GM18517 (cell line): ENCODE results near the gene OR4E2.
"Not testable (repeated sequence)": the region's sequence is repeated elsewhere in the genome, so short reads cannot be mapped to it uniquely, and the experiment has no call there.

Source experiments
- ATAC-seq: cut with Tn5 transposase; IDR thresholded peaks from one replicate; pipeline ENCODE4 v1.9.1; 2021; ENCODE audit warnings: mild to moderate bottlenecking, moderate library complexity; ENCODE audit not compliant: unreplicated experiment

The OR4E2 gene

DNA sequence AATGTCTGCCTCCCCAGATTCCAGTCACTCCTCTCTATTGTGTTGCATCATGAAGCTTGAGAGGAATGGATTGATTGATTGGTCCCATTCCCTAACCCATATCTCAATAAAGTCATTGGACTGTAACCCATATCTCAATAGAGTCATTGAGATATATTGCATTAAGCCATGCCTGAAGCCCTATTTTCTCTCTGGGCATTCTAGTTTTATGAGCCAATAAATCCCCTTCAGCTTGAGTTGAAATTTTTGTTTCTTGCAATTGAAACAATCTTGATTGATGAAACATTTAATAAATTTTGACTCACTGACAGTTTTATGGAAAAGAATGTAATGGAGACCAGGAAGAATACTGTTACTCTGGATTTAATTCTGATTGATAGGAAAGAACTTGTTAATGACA is 40.8 kb downstream of the OR4E2 start:
- no peak for ATAC-seq

DNA sequence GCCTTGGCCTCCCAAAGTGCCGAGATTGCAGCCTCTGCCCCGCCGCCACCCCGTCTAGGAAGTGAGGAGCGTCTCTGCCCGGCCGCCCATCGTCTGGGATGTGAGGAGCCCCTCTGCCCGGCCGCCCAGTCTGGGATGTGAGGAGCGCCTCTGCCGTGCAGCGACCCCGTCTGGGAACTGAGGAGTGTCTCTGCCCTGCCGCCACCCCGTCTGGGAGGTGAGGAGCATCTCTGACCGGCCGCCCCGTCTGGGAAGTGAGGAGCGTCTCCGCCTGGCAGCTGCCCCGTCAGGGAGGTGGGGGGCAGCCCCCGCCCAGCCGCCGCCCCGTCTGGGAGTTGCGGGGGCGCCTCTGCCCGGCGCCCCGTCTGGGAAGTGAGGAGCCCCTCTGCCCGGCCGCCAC is 44.0 kb downstream of the OR4E2 start:
- ATAC-seq: not testable (repeated sequence)

DNA sequence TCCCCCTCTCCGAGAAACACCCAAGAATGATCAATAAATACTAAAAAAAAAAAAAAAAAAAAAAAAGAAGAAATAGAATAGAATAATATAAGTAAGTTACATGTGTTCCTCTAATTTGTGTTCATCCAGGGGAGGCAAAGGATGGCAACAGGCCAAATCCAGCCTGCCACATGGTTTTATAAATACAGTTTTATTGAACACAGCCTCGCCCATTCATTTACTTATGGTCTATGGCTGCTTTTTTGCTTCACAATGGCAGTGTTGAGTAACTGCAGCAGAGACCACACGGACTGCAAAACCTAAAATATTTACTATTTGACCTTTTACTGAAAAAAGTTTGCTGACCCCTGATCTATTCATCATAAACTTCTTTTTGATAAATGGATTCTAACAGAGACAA is 44.9 kb downstream of the OR4E2 start:
- ATAC-seq: not testable (repeated sequence)

DNA sequence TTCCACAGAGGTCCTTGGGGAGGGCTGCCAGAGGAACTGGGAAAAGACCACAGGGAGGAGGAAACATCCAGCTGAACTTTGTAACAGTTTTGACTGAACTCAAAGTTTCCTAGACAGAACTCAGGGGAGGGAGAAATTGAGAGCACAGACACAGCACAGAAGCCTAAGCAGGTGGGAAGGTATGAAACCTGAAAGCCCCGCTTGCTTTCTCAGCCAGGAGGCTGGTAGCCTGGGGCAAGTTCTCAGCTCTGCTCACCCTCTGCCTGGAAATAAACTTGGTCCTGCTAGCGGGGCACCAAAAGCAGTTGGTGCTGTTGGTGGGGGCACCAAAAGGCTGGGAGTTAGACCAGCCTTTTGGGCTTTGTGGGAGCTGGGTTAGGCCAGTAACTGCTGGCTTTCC is 45.9 kb downstream of the OR4E2 start:
- no peak for ATAC-seq

DNA sequence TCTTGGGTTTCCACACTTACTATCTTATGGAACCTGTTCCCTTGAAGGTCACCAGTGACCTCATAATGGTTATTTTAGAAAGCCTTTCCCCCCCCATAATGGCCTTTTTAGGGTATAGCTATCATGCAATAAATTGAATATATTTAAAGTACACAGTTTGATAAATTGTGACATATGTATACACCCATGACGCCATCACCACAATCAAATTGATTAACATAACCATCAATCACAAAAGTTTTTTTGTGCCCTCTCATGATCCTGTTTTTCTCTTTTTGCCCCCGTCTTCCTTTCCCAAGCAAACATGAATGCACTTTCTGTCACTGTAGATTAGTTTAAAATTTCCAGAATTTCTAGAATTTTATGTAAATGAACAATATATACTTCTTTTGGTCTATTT is 48.7 kb downstream of the OR4E2 start:
- ATAC-seq: no peak

DNA sequence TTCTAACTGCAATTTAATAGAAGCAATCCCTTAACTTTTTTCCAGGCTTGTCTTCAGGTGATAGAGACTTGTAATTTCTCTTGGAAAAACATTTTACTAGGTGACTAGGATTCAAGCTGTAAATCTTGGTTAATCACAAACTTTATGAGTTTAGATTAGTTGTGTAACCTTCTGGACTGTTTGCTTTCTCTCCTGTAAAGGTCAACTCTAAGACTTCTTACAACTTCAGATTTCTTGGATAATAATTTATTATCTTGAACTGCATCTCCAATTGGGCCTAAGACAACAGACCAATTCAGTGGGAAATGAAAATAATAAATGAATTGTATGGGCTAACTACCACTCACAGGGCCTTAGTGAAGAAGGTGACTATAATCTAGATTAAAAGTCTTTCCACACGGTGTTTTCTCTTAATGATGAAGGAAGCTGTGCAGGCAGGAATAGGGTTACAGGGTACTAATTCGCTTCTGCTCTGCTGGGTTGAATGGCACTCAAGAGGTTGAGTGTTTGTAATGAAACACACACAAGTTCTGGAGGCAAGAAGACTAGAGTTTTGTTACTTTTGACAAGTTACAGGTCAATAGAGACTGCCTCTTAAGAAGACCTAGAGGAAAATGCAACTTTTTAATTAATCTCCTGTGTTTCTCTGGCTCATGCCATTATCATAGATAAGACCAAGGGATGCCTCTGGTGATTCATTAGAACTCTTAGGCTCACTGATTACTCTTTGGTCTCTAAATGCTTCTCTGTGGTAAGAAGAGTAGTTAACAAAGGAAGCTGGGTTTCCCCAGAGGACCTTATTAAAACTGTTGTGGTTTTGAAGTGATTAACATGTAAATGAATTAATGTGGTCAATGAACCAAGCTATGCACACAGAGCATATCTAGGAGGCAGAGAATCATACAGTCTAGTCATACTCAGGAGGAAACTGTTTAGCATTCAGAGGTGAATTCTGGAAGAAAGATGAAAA is 50.0 kb downstream of the OR4E2 start:
- ATAC-seq: no peak

DNA sequence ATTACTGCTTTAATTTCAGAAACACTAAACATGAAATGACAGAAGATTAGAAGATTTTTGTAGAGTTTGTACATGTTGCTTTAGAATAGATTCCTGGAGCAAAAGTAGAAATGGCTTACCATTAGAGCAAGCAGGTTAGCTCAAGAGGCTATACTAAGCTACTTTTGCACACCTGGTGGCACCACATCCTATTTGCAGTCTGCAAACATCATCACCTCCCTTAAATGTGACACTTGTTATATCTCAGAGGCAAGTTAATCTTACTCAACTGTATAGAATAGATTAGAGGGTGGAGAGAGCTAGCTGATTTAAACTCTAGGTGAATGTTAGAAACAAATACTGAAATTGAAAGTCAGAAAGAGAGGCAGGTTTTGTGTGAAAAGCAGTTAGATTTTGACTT is 50.7 kb downstream of the OR4E2 start:
- ATAC-seq: no peak

DNA sequence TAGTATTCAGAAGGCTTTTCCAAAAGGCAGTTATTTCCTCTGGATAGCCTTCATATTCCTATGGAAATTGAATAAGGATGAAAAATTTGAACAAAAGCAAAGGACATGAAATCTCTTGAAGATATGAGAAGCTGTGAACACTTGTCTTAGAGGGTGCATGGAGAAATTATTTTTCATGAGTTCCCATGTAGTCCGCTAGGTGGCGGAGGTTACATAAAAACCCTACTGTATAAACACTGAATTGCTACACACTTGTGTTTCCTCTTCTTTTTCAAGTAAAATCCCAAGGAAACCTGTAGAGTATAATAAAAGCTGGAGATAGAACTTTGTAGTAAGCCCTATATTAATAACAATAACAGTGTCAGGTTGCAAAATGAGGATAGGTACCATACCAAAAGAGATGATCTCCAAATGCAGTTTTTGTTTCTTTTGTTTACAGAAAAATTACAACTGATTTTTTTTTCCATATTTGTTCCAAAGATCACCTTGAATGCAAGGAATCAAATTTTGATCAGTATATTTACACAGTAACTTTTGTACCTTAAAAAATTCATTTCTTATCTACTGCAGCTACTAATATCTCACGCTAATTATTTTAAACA is 57.8 kb downstream of the OR4E2 start:
- no peak for ATAC-seq

DNA sequence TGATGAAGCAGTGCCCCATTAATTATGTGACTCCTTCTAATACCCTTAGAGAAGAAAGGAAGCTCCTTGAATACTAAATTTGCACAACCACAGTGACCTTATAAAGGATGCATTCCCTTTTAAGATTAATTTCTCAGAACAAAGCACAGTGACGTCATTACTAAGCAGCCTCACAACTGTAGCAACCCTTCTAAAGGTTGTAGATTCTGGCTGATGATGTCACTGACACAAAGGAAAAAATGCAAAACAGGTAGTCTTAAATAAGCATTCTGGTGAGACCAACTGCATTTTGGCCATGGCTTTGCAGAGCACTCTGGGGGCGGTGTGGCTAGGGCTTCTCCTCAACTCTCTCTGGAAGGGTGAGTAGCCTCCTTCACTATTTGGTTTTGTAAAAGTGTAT is 58.4 kb downstream of the OR4E2 start:
- ATAC-seq: no peak

DNA sequence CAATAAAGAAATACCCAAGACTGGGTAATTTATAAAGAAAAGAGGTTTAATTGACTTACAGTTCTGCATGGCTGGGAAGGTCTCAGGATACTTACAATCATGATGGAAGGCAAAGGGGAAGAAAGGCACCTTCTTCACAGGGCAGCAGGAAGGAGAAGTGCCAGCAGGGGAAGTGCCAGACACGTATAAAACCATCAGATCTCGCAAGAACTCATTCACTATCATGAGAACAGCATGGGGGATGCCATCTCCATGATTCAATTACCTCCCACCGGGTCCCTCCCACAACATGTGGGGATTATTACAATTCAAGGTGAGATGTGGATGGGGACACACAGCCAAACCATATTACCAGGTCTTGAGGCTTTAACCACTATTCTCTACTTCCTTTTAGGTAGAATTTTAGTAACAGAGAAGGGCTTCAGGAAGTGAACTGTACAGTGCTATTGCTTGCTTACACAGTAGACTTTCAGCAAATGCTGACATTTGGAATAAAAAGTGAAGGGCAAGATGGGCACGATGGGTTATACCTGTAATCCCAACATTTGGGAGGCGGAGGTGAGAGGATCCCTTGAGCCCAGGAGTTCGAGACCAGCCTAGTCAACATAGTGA is 60.8 kb downstream of the OR4E2 start:
- ATAC-seq: no peak
